ENCODE data around the gene HDAC9. TPM values are rescaled to one million over a fixed set of nuclear protein-coding genes. Genes with fewer than 3 reads are reported as not detected.

Gene HDAC9
- total RNA-seq, 3 donors from 2014 or later (not counting 1 experiment from before 2014, with no cell fraction given) = 19.1 to 41.1 (median 24.1) TPM

DNA sequence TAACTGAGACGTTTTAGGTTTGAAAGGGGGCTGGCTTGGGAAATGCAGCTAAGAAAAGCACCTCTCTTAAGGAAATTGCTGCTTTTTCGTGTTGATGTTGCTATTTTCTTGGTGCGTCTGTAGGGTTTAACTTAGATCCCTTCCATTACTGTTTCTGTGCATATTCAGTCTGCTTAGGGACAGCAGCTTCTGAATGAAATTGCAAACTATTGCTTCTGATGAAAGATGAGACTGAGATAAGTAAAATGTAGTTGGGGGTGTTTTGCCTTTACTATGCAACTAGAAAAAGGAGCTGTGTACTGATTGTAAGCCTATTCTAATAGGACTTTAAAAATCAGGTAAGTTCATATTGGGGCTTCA is 772 bp downstream of the HDAC9 start:
- Mint-ChIP-seq H3K27me3 (ENCODE audit: low read depth in 2 of 2) (no peaks in the 10 kb centered on the region), H3K27ac (peak overlapping the region in 1 of 2 donors; percentile 71), H3K36me3 (no peaks in the 10 kb centered on the region), H3K9me3 (no peaks in the 10 kb centered on the region), H3K4me3 (peak overlapping the region; percentile 76), H3K4me1 (peaks cover 34 to 57% of the 10 kb centered on the region in 2 donors)
- TF ChIP-seq, protein P1, sequence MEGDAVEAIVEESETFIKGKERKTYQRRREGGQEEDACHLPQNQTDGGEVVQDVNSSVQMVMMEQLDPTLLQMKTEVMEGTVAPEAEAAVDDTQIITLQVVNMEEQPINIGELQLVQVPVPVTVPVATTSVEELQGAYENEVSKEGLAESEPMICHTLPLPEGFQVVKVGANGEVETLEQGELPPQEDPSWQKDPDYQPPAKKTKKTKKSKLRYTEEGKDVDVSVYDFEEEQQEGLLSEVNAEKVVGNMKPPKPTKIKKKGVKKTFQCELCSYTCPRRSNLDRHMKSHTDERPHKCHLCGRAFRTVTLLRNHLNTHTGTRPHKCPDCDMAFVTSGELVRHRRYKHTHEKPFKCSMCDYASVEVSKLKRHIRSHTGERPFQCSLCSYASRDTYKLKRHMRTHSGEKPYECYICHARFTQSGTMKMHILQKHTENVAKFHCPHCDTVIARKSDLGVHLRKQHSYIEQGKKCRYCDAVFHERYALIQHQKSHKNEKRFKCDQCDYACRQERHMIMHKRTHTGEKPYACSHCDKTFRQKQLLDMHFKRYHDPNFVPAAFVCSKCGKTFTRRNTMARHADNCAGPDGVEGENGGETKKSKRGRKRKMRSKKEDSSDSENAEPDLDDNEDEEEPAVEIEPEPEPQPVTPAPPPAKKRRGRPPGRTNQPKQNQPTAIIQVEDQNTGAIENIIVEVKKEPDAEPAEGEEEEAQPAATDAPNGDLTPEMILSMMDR (IDR thresholded peaks at IDR 0.05) = no peak
- peak in 1 of 3 donors; percentile 7 for ATAC-seq
- WGBS (ENCODE audit: insufficient coverage) = 27% methylated on average over 3 of the region's 3 CpGs
- DNase-seq = no peak
- Histone ChIP-seq H3K9me3 (ENCODE audit: control insufficient read depth, insufficient read depth, low read length) (no peaks in the 10 kb centered on the region), H3K27me3 (ENCODE audit: control insufficient read depth, insufficient read depth, low read length) (no peaks in the 10 kb centered on the region), H3K36me3 (ENCODE audit: control insufficient read depth, insufficient read depth, low read length) (no peaks in the 10 kb centered on the region), H3K4me3 (ENCODE audit: low read length) (peak overlapping the region; percentile 40), H3K4me1 (ENCODE audit: control insufficient read depth, insufficient read depth, low read length) (peaks cover 8% of the 10 kb centered on the region), H3K27ac (ENCODE audit: low read length) (no peak overlapping the region)
- intact Hi-C loops (cut with micrococcal nuclease) = no loop called here

DNA sequence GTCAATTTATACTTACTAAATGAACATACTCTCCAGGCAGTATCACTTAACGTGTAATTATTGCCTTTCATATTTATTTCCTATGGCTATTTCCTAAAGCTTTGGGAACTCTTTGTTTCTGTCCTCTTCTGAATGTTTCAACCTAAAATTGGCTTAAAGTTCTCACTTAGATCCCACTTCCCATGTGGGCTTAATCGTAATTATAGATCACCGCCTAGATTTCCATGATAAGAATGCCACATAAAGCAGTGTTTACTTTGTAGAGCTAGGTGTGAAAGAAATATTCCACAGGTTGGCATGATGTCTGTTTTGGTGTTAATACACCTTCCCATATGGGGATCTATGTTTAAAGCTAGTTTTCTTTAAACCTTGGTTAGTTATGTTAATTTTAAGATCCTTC is 1.5 kb downstream of the HDAC9 start:
- no peak for DNase-seq
- 33% methylated on average over 2 of the region's 3 CpGs for WGBS (ENCODE audit: insufficient coverage)
- Mint-ChIP-seq H3K4me1 (peaks cover 34 to 57% of the 10 kb centered on the region in 2 donors), H3K27ac (no peak overlapping the region), H3K4me3 (peak overlapping the region; percentile 43), H3K36me3 (no peaks in the 10 kb centered on the region), H3K27me3 (ENCODE audit: low read depth in 2 of 2) (no peaks in the 10 kb centered on the region), H3K9me3 (no peaks in the 10 kb centered on the region)
- intact Hi-C loops (cut with micrococcal nuclease) = no loop called here
- H3K4me1 ChIP-seq (ENCODE audit: control insufficient read depth, insufficient read depth, low read length) = peaks cover 8% of the 10 kb centered on the region
- H3K27me3 ChIP-seq (ENCODE audit: control insufficient read depth, insufficient read depth, low read length) = no peaks in the 10 kb centered on the region
- peak overlapping the region; percentile 40 for H3K4me3 ChIP-seq (ENCODE audit: low read length)
- no peaks in the 10 kb centered on the region for H3K36me3 ChIP-seq (ENCODE audit: control insufficient read depth, insufficient read depth, low read length)
- TF ChIP-seq, protein P1 (IDR thresholded peaks at IDR 0.05) = no peak
- ATAC-seq = no peak
- H3K27ac ChIP-seq (ENCODE audit: low read length) = no peak overlapping the region
- no peaks in the 10 kb centered on the region for H3K9me3 ChIP-seq (ENCODE audit: control insufficient read depth, insufficient read depth, low read length)

DNA sequence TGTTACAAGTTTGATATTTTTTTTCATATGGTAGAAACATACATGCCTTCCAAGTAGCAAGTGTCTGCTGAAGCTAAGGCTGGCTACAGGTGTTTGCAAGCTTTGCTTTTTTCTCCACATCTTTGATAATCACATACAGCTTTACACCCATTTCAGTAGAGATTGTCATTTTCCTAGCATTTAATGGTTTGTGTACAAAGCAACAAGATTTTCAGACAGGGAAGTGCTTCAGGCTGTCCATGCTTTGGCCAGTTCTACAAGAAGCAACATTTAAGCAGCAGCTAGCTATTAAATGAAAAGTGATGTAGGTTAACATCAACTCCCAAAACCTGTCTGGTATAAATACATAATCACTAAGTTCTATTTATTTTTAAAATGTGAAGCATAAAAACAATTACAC is 2.3 kb downstream of the HDAC9 start:
- Mint-ChIP-seq H3K36me3 (no peaks in the 10 kb centered on the region), H3K27ac (peak overlapping the region in 1 of 2 donors; percentile 20), H3K4me1 (peaks cover 34 to 57% of the 10 kb centered on the region in 2 donors), H3K27me3 (ENCODE audit: low read depth in 2 of 2) (no peaks in the 10 kb centered on the region), H3K9me3 (no peaks in the 10 kb centered on the region), H3K4me3 (peak overlapping the region; percentile 25)
- H3K27ac ChIP-seq (ENCODE audit: low read length) = no peak overlapping the region
- no peaks in the 10 kb centered on the region for H3K36me3 ChIP-seq (ENCODE audit: control insufficient read depth, insufficient read depth, low read length)
- ATAC-seq = no peak
- no peak for DNase-seq
- TF ChIP-seq, protein P1 (IDR thresholded peaks at IDR 0.05) = no peak
- no peaks in the 10 kb centered on the region for H3K9me3 ChIP-seq (ENCODE audit: control insufficient read depth, insufficient read depth, low read length)
- intact Hi-C loops (cut with micrococcal nuclease) = no loop called here
- H3K4me3 ChIP-seq (ENCODE audit: low read length) = no peak overlapping the region
- H3K4me1 ChIP-seq (ENCODE audit: control insufficient read depth, insufficient read depth, low read length) = peaks cover 8% of the 10 kb centered on the region
- H3K27me3 ChIP-seq (ENCODE audit: control insufficient read depth, insufficient read depth, low read length) = no peaks in the 10 kb centered on the region

DNA sequence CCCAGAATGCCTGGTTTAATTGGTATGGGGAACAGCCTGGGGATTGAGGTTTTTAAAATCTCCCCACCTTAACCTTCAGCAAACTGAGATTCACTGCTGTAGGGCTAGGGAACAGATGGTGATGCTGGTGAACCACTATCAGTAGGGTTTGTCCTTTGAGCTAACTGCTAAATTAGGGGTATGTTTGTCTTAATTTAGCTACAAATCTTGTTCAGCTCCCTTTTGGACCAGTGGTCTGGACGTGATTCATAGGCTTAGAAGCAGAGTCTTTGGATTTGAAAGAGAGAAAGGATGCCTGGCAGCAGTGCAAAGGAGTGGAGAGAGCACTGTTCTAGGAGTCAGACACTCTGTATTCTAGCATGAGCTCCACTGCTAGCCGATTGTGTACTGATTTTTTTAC is 2.8 kb downstream of the HDAC9 start:
- WGBS (ENCODE audit: insufficient coverage) = 82% methylated on average over 2 of the region's 2 CpGs
- Mint-ChIP-seq H3K27me3 (ENCODE audit: low read depth in 2 of 2) (no peaks in the 10 kb centered on the region), H3K4me3 (no peak overlapping the region), H3K27ac (no peak overlapping the region), H3K36me3 (no peaks in the 10 kb centered on the region), H3K9me3 (no peaks in the 10 kb centered on the region), H3K4me1 (peaks cover 34 to 57% of the 10 kb centered on the region in 2 donors)
- no peaks in the 10 kb centered on the region for H3K9me3 ChIP-seq (ENCODE audit: control insufficient read depth, insufficient read depth, low read length)
- H3K27me3 ChIP-seq (ENCODE audit: control insufficient read depth, insufficient read depth, low read length) = no peaks in the 10 kb centered on the region
- intact Hi-C loops (cut with micrococcal nuclease) = no loop called here
- H3K4me1 ChIP-seq (ENCODE audit: control insufficient read depth, insufficient read depth, low read length) = peaks cover 8% of the 10 kb centered on the region
- no peak for DNase-seq
- no peak for ATAC-seq
- TF ChIP-seq, protein P1 (IDR thresholded peaks at IDR 0.05) = no peak
- H3K27ac ChIP-seq (ENCODE audit: low read length) = no peak overlapping the region
- H3K4me3 ChIP-seq (ENCODE audit: low read length) = no peak overlapping the region
- no peaks in the 10 kb centered on the region for H3K36me3 ChIP-seq (ENCODE audit: control insufficient read depth, insufficient read depth, low read length)

Measured in natural killer cell (primary cell).